Panc1 (cell line): Measurements from ENCODE around the gene KIF26B. TPM values are rescaled to one million over a fixed set of nuclear protein-coding genes. Genes with fewer than 3 reads are reported as not detected.

ENCODE experiments used
- ATAC-seq: fragments of 200-7000 bp; cut with Tn5 transposase; 2 replicates; pipeline ENCODE4 v1.9.1; 2020; ENCODE audit warnings: mild to moderate bottlenecking, moderate library complexity
- Bru-seq: library from RNA; stranded (reverse); fragments of 400-500 nt; gene quantifications from one replicate; lab custom pipeline; 2021; lab: Mats Ljungman, UMichigan
- BruChase-seq, 2 experiments: library from RNA; stranded (reverse); fragments of 400-500 nt; gene quantifications; one replicate each; lab custom pipeline; 2021; lab: Mats Ljungman, UMichigan
- BruUV-seq: library from RNA; stranded (reverse); fragments of 400-500 nt; replicated peaks from 2 replicates; lab custom pipeline; 2021; lab: Mats Ljungman, UMichigan
- CTCF ChIA-PET: fragments of 300-600 bp; sonication (Branson Sonifier 250); formaldehyde crosslinking; loops from one replicate; lab custom pipeline; 2022; ENCODE audit warnings: antibody characterized with exemption; lab: Charles Lee
- POLR2A ChIA-PET: fragments of 300-600 bp; sonication (Branson Sonifier 250); formaldehyde crosslinking; loops from one replicate; lab custom pipeline; 2022; ENCODE audit warnings: antibody characterized with exemption; lab: Charles Lee
- DNase-seq: peaks from one replicate; pipeline ENCODE4 v3.0.0-alpha.2; 2010; ENCODE audit warnings: low read depth, low spot score
- H3K27ac ChIP-seq: 2 replicates; pipeline ENCODE4 v1.5.1; 2011; ENCODE audit warnings: mild to moderate bottlenecking, low read length, inconsistent platforms
- H3K27me3 ChIP-seq: fragments of 200-500 bp; sonication (Bioruptor generic); 2 replicates; pipeline ENCODE4 v1.6.0; 2014; ENCODE audit warnings: low read length, inconsistent platforms; ENCODE audit not compliant: control insufficient read depth, insufficient read depth
- H3K36me3 ChIP-seq: fragments of 200-500 bp; sonication (Bioruptor generic); 2 replicates; pipeline ENCODE4 v1.5.1; 2014; ENCODE audit warnings: inconsistent platforms, mild to moderate bottlenecking, low read length, moderate library complexity; ENCODE audit not compliant: control insufficient read depth, insufficient read depth
- H3K4me1 ChIP-seq: 2 replicates; pipeline ENCODE4 v1.5.1; 2011; ENCODE audit warnings: inconsistent platforms, mild to moderate bottlenecking, low read length, moderate library complexity; ENCODE audit not compliant: control insufficient read depth, insufficient read depth
- H3K4me3 ChIP-seq, 2 experiments: 2 replicates each; pipeline ENCODE4 v1.5.1; 2011 to 2012; ENCODE audit warnings: low read depth in 2 of 2, low read length in 2 of 2, mild to moderate bottlenecking in 2 of 2, inconsistent platforms in 1 of 2, moderate library complexity in 1 of 2
- H3K9me3 ChIP-seq: fragments of 200-500 bp; sonication (Bioruptor generic); 2 replicates; pipeline ENCODE4 v1.5.1; 2014; ENCODE audit warnings: low read depth, mild to moderate bottlenecking, inconsistent platforms, low read length, moderate library complexity; ENCODE audit not compliant: control insufficient read depth, insufficient read depth
- POLR2AphosphoS5 ChIP-seq: IDR thresholded peaks from 2 replicates; pipeline ENCODE4 v1.6.1; 2012; ENCODE audit warnings: mild to moderate bottlenecking, low read depth, low read length, moderate library complexity
- SIN3A ChIP-seq: IDR thresholded peaks from 2 replicates; pipeline ENCODE4 v1.6.1; 2012; ENCODE audit warnings: low read depth, mild to moderate bottlenecking, low read length, moderate library complexity, borderline replicate concordance; ENCODE audit not compliant: insufficient read depth
- TCF7L2 ChIP-seq: IDR thresholded peaks from 2 replicates; pipeline ENCODE4 v1.6.1; 2011; ENCODE audit warnings: mild to moderate bottlenecking, low read depth, low read length, inconsistent platforms
- in situ Hi-C: cut with HindIII; loops from 2 replicates; pipeline ENCODE4 v1.10.0; 2016; ENCODE audit warnings: low sequenced_read_pairs, low pct_unique_long_range_greater_than_20kb
- intact Hi-C: fragments of 100-400 bp; cut with micrococcal nuclease; formaldehyde crosslinking; loops from one replicate; pipeline ENCODE4 v1.10.0; 2022; ENCODE audit not compliant: unreplicated experiment
- long read RNA-seq: library from polyadenylated mRNA; unstranded; transcript quantifications from one replicate; pipeline ENCODE4 v2.0.0, GENCODE V29; 2021; ENCODE audit not compliant: unreplicated experiment
- polyA plus RNA-seq: library from polyadenylated mRNA; unstranded; fragments of >200 nt; gene quantifications from one replicate; pipeline ENCODE4 v1.2.1, GENCODE V29; 2012; ENCODE audit warnings: missing spikeins; ENCODE audit not compliant: insufficient read length
- total RNA-seq: library from RNA; stranded (reverse); gene quantifications from one replicate; pipeline ENCODE4 v1.2.1, GENCODE V29; 2021; ENCODE audit not compliant: unreplicated experiment
- TF ChIP-seq, protein P1 (sequence below): fragments of 450-650 bp; IDR thresholded peaks from 2 replicates; pipeline ENCODE4 v1.5.1; 2017; ENCODE audit warnings: mild to moderate bottlenecking
- TF ChIP-seq, protein P2 (sequence below), 2 experiments: IDR thresholded peaks; 2 replicates each; pipeline ENCODE4 v1.6.1; 2011 to 2012; ENCODE audit warnings: low read depth in 2 of 2, control low read depth in 1 of 2, low read length in 1 of 2, mild to moderate bottlenecking in 1 of 2, moderate library complexity in 1 of 2; ENCODE audit not compliant: insufficient read depth in 1 of 2

Gene KIF26B
- 0.33 TPM for total RNA-seq
- 0.24 TPM for polyA plus RNA-seq
- percentile 22 among the genes with signal in this experiment for Bru-seq, nascent RNA
- percentile 22 among the genes with signal in this experiment for BruChase-seq, experiment 1, labeled RNA remaining after a 2-hour chase
- percentile 23 among the genes with signal in this experiment for BruChase-seq, experiment 2, labeled RNA remaining after a 6-hour chase
- long read RNA-seq, partial matches to known transcripts = 0 of 1 reads
- long read RNA-seq, other reads (novel, unspliced or antisense) = 1 of 1 reads

GRCh38 chr1:245154429-245155271 is at the start of gene KIF26B:
KIF26B (plus strand) TSS chr1:245154985; CDS start chr1:245155425, 440 bp downstream.
- intact Hi-C loops = loop anchor here (5.0 to 10.0 kb wide), 4 partner anchors 77 to 1338 kb away; no protein-coding TSS in a partner anchor
- H3K36me3 ChIP-seq = no peaks in the 10 kb centered on the region; the same call in none of the 2 replicates
- BruUV-seq = no TSS peak
- CTCF ChIA-PET = interaction anchor here (0.5 to 0.7 kb wide), 2 partner anchors 46 to 111 kb away, joined by 3 to 8 read pairs; no protein-coding TSS in a partner anchor
- H3K4me3 ChIP-seq = peak within 1 kb of the TSS; percentile 57 to 66
- TF ChIP-seq, protein P1, sequence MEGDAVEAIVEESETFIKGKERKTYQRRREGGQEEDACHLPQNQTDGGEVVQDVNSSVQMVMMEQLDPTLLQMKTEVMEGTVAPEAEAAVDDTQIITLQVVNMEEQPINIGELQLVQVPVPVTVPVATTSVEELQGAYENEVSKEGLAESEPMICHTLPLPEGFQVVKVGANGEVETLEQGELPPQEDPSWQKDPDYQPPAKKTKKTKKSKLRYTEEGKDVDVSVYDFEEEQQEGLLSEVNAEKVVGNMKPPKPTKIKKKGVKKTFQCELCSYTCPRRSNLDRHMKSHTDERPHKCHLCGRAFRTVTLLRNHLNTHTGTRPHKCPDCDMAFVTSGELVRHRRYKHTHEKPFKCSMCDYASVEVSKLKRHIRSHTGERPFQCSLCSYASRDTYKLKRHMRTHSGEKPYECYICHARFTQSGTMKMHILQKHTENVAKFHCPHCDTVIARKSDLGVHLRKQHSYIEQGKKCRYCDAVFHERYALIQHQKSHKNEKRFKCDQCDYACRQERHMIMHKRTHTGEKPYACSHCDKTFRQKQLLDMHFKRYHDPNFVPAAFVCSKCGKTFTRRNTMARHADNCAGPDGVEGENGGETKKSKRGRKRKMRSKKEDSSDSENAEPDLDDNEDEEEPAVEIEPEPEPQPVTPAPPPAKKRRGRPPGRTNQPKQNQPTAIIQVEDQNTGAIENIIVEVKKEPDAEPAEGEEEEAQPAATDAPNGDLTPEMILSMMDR = no peak
- TF ChIP-seq SIN3A (no peak), TCF7L2 (no peak), POLR2AphosphoS5 (no peak)
- TF ChIP-seq, protein P2, sequence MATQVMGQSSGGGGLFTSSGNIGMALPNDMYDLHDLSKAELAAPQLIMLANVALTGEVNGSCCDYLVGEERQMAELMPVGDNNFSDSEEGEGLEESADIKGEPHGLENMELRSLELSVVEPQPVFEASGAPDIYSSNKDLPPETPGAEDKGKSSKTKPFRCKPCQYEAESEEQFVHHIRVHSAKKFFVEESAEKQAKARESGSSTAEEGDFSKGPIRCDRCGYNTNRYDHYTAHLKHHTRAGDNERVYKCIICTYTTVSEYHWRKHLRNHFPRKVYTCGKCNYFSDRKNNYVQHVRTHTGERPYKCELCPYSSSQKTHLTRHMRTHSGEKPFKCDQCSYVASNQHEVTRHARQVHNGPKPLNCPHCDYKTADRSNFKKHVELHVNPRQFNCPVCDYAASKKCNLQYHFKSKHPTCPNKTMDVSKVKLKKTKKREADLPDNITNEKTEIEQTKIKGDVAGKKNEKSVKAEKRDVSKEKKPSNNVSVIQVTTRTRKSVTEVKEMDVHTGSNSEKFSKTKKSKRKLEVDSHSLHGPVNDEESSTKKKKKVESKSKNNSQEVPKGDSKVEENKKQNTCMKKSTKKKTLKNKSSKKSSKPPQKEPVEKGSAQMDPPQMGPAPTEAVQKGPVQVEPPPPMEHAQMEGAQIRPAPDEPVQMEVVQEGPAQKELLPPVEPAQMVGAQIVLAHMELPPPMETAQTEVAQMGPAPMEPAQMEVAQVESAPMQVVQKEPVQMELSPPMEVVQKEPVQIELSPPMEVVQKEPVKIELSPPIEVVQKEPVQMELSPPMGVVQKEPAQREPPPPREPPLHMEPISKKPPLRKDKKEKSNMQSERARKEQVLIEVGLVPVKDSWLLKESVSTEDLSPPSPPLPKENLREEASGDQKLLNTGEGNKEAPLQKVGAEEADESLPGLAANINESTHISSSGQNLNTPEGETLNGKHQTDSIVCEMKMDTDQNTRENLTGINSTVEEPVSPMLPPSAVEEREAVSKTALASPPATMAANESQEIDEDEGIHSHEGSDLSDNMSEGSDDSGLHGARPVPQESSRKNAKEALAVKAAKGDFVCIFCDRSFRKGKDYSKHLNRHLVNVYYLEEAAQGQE (IDR thresholded peaks at IDR 0.05; ENCODE audit: insufficient read depth in 1 of 2, low read depth in 2 of 2, low read length in 1 of 2) = no peak
- peaks cover 9% of the 10 kb centered on the region for H3K4me1 ChIP-seq
- H3K9me3 ChIP-seq = no peaks in the 10 kb centered on the region
- H3K27ac ChIP-seq = no peak within 1 kb of the TSS
- ATAC-seq (peak; percentile 43), DNase-seq (no peak)
- peaks cover 35% of the 10 kb centered on the region for H3K27me3 ChIP-seq
- POLR2A ChIA-PET = interaction anchor here (0.7 kb wide), 1 partner anchor 61 kb away, joined by 5 read pairs; no protein-coding TSS in a partner anchor
- in situ Hi-C loops = no loop called here

DNA sequence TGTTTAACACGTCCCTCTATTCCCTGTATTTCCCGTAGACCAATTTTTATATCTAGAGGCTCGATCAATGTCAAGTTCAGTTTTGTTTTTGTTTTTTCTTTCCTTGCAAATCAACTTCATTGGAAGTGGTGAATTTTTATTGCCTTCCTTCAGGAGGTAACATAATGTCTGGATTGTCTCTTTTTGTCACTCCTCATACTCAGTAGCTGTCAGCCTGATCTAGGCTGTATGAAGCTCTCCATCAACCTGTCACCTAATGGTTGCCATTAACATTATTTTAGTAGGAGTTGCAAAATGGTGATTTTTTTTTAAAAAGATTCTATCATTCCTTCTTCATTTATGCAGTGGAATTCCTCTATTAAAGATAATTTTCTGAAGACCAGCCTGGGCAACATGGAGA is 49.7 kb upstream of the KIF26B start:
- Histone ChIP-seq H3K27me3 (no peaks in the 10 kb centered on the region), H3K4me1 (no peaks in the 10 kb centered on the region), H3K9me3 (no peaks in the 10 kb centered on the region), H3K4me3 (no peak overlapping the region), H3K36me3 (no peaks in the 10 kb centered on the region), H3K27ac (no peak overlapping the region)
- ATAC-seq = no peak
- no peak for DNase-seq
- intact Hi-C loops (no loop called here), in situ Hi-C loops (no loop called here)
- ChIA-PET POLR2A (no interaction called here), CTCF (no interaction called here)
- no peak for TF ChIP-seq SIN3A
- TF ChIP-seq, protein P1 = no peak
- no peak for TF ChIP-seq POLR2AphosphoS5
- TF ChIP-seq TCF7L2 = no peak
- TF ChIP-seq, protein P2 (IDR thresholded peaks at IDR 0.05; ENCODE audit: insufficient read depth in 1 of 2, low read depth in 2 of 2, low read length in 1 of 2) = no peak
- no TSS peak for BruUV-seq
